D721Med (cell line): ENCODE measurements around the gene ESPN.

Experiments used
- DNase-seq: peaks from one replicate; pipeline ENCODE4 v3.0.0; 2011; ENCODE audit warnings: low spot score; ENCODE audit not compliant: insufficient read length
- FAIRE-seq: peaks from 2 replicates; lab custom pipeline; 2011; peaks lifted over from hg19 to GRCh38; lab: Jason Lieb, UNC
- TF ChIP-seq, protein P1 (sequence below): IDR thresholded peaks from 2 replicates; pipeline ENCODE4 v1.5.1; 2012; ENCODE audit warnings: mild to moderate bottlenecking, control low read depth; ENCODE audit not compliant: insufficient read depth; ENCODE audit errors: missing control alignments

The ESPN gene, protein sequence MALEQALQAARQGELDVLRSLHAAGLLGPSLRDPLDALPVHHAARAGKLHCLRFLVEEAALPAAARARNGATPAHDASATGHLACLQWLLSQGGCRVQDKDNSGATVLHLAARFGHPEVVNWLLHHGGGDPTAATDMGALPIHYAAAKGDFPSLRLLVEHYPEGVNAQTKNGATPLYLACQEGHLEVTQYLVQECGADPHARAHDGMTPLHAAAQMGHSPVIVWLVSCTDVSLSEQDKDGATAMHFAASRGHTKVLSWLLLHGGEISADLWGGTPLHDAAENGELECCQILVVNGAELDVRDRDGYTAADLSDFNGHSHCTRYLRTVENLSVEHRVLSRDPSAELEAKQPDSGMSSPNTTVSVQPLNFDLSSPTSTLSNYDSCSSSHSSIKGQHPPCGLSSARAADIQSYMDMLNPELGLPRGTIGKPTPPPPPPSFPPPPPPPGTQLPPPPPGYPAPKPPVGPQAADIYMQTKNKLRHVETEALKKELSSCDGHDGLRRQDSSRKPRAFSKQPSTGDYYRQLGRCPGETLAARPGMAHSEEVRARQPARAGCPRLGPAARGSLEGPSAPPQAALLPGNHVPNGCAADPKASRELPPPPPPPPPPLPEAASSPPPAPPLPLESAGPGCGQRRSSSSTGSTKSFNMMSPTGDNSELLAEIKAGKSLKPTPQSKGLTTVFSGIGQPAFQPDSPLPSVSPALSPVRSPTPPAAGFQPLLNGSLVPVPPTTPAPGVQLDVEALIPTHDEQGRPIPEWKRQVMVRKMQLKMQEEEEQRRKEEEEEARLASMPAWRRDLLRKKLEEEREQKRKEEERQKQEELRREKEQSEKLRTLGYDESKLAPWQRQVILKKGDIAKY

GRCh38 chr1:6424619-6425593 lies at the start of gene ESPN:
ESPN (plus strand) TSS chr1:6424776; CDS start chr1:6424956, 180 bp downstream.
- TF ChIP-seq, protein P1, sequence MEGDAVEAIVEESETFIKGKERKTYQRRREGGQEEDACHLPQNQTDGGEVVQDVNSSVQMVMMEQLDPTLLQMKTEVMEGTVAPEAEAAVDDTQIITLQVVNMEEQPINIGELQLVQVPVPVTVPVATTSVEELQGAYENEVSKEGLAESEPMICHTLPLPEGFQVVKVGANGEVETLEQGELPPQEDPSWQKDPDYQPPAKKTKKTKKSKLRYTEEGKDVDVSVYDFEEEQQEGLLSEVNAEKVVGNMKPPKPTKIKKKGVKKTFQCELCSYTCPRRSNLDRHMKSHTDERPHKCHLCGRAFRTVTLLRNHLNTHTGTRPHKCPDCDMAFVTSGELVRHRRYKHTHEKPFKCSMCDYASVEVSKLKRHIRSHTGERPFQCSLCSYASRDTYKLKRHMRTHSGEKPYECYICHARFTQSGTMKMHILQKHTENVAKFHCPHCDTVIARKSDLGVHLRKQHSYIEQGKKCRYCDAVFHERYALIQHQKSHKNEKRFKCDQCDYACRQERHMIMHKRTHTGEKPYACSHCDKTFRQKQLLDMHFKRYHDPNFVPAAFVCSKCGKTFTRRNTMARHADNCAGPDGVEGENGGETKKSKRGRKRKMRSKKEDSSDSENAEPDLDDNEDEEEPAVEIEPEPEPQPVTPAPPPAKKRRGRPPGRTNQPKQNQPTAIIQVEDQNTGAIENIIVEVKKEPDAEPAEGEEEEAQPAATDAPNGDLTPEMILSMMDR = no peak
- DNase-seq (peak; percentile 67), FAIRE-seq (no peak)

GRCh38 chr1:6378096-6378746 lies 46.4 kb upstream of the ESPN start:
- DNase-seq (no peak), FAIRE-seq (no peak)
- TF ChIP-seq, protein P1 = peak; percentile 36

GRCh38 chr1:6380037-6380436 lies 44.5 kb upstream of the ESPN start:
- DNase-seq (no peak), FAIRE-seq (no peak)
- TF ChIP-seq, protein P1 = no peak

DNA sequence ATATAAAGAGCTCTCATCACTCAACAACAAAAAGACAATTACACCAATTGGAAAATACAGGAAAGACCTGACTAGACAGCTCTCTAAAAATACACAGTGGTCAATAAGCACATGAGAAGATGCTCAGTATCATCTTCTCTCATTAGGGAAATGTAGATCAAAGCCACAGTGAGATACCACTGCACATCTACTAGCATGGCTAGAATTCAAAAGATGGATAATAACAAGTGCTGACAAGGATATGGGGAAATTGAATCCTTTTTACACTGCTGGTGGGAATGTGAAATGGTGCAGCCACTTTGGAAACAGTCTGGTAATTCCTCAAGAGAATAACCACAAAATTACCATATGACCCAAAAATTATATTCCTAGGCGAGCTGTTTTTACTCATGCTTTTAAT lies 40.4 kb upstream of the ESPN start:
- TF ChIP-seq, protein P1 = no peak
- FAIRE-seq = no peak

GRCh38 chr1:6384962-6385361 lies 39.6 kb upstream of the ESPN start:
- DNase-seq (no peak), FAIRE-seq (no peak)
- TF ChIP-seq, protein P1 = no peak

More for the DNA sequence above, 40.4 kb upstream of the ESPN start:
- DNase-seq = no peak
